Coronary artery (tissue), 2 donors: ENCODE measurements around the gene TGFBR2.

ENCODE experiments used
- DNase-seq: peaks from one replicate; pipeline ENCODE4 v3.0.0-alpha.2; 2017; ENCODE audit warnings: low spot score
- H3K27ac ChIP-seq, 2 donors: fragments of 200-600 bp; sonication (generic); one replicate each; pipeline ENCODE4 v1.5.1; 2016 to 2019
- H3K4me3 ChIP-seq: fragments of 200-600 bp; sonication (generic); 2 replicates; pipeline ENCODE4 v1.5.1; 2016; ENCODE audit warnings: mild to moderate bottlenecking, moderate library complexity
- TF ChIP-seq, protein P1 (sequence below): fragments of 200-600 bp; sonication (generic); IDR thresholded peaks from one replicate; pipeline ENCODE4 v1.5.1; 2019; ENCODE audit warnings: antibody characterized with exemption

The TGFBR2 gene

DNA sequence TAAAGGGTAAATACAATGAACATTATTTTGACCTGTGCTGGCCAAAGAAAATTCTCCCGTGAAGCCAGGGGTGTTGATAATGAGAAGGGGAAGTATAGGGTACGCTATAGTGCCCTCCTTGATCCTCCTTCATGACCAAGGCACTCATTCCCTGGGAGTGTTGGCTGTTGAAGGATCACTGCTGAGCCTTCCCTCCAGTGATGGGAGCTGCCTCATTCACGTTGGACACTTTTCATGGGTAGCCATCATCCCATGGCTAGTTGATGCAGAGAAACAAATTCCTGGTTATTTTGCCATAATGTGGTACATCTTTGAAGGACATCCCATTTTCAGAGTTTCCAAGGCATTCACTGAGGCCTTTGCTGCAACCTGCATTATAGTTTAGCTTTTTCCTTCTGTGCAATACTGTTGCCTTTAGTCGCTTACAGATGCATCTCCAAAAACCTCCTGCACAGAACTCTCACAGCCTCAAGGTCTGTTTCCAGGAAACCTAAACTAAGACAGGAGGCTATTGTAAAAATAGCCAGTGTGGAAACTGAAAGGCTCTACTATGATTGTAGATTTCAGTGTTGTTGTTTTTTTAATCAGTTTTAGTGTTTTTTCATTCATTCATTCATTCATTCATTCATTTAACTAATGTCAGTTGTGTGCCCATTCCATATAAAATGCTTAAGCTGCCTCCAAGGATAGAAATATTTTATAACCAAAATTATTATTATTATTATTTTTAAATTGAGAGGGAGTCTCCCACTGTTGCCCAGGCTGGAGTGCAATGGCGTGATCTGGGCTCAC, 40.8 kb downstream of the TGFBR2 start:
- Histone ChIP-seq H3K27ac (peak overlapping the region in 1 of 2 donors; percentile 52), H3K4me3 (no peak overlapping the region)
- TF ChIP-seq, protein P1, sequence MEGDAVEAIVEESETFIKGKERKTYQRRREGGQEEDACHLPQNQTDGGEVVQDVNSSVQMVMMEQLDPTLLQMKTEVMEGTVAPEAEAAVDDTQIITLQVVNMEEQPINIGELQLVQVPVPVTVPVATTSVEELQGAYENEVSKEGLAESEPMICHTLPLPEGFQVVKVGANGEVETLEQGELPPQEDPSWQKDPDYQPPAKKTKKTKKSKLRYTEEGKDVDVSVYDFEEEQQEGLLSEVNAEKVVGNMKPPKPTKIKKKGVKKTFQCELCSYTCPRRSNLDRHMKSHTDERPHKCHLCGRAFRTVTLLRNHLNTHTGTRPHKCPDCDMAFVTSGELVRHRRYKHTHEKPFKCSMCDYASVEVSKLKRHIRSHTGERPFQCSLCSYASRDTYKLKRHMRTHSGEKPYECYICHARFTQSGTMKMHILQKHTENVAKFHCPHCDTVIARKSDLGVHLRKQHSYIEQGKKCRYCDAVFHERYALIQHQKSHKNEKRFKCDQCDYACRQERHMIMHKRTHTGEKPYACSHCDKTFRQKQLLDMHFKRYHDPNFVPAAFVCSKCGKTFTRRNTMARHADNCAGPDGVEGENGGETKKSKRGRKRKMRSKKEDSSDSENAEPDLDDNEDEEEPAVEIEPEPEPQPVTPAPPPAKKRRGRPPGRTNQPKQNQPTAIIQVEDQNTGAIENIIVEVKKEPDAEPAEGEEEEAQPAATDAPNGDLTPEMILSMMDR, result no peak
- no peak for DNase-seq

DNA sequence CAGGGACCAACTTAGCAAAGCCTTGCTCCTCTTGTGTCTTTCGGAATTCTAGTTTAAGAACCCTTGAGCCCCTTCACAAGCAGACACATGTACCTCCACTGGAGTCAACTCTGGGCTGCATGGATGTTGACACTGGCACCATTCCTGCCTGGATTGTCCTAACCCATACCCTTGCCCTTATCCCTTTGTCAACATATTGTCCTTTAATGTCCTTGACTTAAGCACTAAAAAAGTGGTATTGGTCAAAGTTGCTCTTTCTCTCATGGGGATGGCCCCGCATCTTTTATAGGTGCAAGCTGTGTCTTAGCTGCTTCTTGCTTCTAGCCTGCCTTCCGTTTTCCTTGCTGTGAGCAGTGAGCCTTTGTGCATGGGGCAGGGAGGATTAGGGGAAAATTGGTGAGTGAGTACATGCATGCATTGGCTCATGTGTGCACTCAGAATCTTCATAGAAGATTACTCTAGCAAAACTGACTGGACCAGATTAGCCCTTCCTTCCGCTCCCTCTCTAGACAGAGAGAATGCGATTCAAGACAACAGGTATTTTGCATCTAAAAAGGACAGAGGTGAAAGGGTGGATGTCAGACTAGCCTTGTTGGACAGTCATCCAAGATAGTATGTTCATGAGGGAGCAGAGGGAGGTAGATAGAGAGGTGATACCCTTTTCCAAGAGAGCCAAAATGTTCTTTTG, 42.4 kb downstream of the TGFBR2 start:
- H3K4me3 ChIP-seq, result no peak overlapping the region
- TF ChIP-seq, protein P1, result no peak
- DNase-seq, result no peak
- peak overlapping the region in 1 of 2 donors; percentile 64 for H3K27ac ChIP-seq

DNA sequence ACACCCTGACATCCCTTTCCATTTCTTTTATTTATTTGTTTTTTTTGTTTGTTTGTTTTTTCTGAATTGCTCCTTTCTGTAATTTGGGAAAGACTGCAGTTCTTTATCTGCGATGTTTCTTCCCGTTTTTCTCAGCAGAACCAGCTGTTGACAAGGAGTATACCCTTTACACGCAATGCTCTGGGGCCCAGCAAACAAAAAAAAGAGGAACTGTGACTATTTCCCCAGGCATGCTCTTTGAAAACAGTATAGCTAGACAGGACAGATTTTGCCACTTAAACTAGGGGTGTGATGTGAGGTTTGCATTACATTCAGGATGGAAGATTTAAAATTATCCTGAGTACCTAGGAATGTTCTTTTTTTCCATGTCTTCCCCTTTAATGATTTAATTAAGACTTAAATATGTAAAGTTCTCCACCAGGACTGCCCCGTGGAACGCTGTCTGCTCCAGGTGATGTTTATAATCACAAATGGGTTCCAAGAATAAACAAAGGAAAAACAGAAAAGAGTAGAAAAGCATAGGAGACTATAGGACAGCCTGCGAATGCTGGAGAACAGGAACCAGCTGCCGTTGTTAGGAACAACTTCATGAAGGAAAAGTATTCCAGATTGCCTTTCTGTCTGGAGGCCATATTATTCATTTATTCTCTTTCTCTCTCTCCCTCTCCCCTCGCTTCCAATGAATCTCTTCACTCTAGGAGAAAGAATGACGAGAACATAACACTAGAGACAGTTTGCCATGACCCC, 43.3 kb downstream of the TGFBR2 start:
- TF ChIP-seq, protein P1, result no peak
- DNase-seq, result no peak
- H3K27ac ChIP-seq, result peak overlapping the region in 1 of 2 donors; percentile 5
- H3K4me3 ChIP-seq, result no peak overlapping the region

DNA sequence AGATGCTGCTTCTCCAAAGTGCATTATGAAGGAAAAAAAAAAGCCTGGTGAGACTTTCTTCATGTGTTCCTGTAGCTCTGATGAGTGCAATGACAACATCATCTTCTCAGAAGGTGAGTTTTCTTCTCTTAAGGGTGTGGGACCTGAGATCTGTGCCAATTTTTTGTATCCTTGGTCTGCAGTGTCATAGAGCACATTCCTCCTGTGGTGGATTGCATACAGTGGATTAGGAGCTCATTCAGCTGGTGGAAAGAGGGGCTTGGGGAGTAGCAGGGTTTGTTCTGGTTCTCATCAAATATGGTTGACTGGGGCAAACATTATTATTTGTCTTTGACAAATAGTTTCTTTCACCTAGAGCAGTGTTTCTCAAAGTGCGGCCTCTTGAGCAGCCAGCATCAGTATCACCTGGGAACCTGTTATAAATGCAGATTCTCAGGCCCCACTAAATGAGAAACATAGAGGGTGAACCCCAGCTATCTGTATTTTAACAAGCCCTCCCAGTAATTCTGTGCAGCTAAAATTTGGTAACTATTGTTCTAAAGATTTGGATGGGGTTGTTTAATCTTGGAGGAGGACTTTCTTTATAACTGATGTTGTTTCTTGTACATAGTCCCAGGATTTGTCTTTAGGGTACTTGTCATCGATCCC, 44.1 kb downstream of the TGFBR2 start:
- H3K27ac ChIP-seq, result peak overlapping the region in 1 of 2 donors; percentile 5
- no peak for DNase-seq
- H3K4me3 ChIP-seq, result no peak overlapping the region
- TF ChIP-seq, protein P1, result no peak

DNA sequence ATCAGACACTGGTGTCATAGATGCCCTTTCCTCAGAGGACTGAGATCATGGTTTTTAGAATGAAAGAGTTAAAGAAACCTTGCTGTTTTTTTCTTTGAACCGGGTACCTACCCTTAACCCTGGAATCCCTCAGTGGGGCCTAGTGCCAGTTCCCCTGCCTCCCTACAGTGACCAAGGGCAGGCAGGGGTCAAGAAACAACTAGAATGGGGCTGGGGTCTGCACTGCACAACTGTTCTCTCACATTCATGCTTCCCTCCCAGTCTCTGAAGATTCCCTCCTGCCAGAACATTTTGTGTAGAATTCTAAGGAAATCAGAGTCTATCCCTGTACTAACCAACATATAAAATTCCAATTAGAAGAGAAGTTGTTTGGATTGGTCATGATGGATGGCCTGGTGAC, 47.9 kb downstream of the TGFBR2 start:
- DNase-seq, result no peak
- no peak overlapping the region for H3K4me3 ChIP-seq
- TF ChIP-seq, protein P1, result no peak
- H3K27ac ChIP-seq, result peak overlapping the region in 1 of 2 donors; percentile 60

DNA sequence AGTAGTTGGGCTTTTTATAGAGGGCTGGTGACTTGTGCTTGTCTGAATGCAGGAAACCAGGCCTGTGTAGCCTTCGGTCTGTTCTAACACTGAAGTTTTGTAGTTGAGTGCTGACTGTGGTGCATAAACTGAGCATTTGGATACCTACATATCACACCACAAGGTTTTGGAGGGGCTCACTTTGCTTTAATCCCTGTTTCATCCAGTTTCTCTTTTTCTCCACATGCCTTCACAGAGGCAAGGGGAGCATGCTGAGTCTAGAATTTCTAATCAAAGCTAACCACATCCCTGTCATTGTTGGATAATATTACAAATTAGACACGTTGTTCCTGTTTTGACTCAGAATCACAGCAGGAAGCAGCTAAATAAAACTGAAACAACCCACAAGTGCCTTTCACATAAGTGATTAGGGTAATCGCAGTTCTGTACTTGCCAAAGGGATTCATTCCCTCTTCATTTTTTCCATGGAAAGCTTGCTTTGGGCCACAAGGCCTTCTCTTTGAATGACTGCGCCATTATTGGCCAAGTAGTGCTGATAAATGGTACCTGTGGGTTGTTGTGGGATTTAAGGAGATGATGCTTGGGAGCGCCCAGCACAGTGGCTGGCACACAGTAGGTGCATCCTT, 48.9 kb downstream of the TGFBR2 start:
- peak overlapping the region; percentile 11 for H3K4me3 ChIP-seq
- H3K27ac ChIP-seq, result peak overlapping the region; percentile 30 to 60
- TF ChIP-seq, protein P1, result no peak
- no peak for DNase-seq
